ENCODE results near the gene NPTX1. TPM values are rescaled to one million over a fixed set of nuclear protein-coding genes. Genes with fewer than 3 reads are reported as not detected.

NPTX1 gene
- total and polyA plus RNA-seq, 2 of the 13 experiments (the other 11 are each of a cell fraction or from before 2014, with no cell fraction given): 0.01 TPM; not detected in 1

- H2AFZ ChIP-seq (ENCODE audit: low read length): no peak overlapping the region
- no peak overlapping the region for H3K9ac ChIP-seq (ENCODE audit: insufficient read depth, low read depth, low read length)
- CTCF ChIA-PET (ENCODE audit: low intra/inter-chr PET ratio, low total read pairs): no interaction called here
- DNase-seq (ENCODE audit: low spot score): no peak
- no peak for ATAC-seq
- no peak overlapping the region for H3K4me2 ChIP-seq (ENCODE audit: low read depth, low read length)
- TF ChIP-seq EED (CRISPR knock-in tag; IDR thresholded peaks at IDR 0.05): 0 out of 2 replicates have a peak, but pooled peaks have one; percentile 8
- TF ChIP-seq ZNF263 (CRISPR knock-in tag; IDR thresholded peaks at IDR 0.05): 0 out of 2 replicates have a peak, but pooled peaks have one; percentile 18
- TF ChIP-seq CHCHD3 (CRISPR knock-in tag; IDR thresholded peaks at IDR 0.05): no peak
- TF ChIP-seq TIGD3 (CRISPR knock-in tag; IDR thresholded peaks at IDR 0.05; ENCODE audit: borderline replicate concordance): no peak
- WGBS (ENCODE audit: low lambda C conversion rate): 37% methylated on average over 8 of the region's 8 CpGs
- peaks cover 18% of the 10 kb centered on the region; the same call in 1 of the 2 replicates for H4K20me1 ChIP-seq (ENCODE audit: insufficient read depth, low read length)
- no peak for FAIRE-seq
- no peaks in the 10 kb centered on the region for H3K9me3 ChIP-seq (ENCODE audit: low read length)
- no TSS peak for BruUV-seq (replicated peaks)
- no peak overlapping the region for H3K4me3 ChIP-seq (replicated peaks in 1 of 3; ENCODE audit: insufficient read depth in 1 of 3, low read depth in 2 of 3, low read length in 3 of 3)
- no peaks in the 10 kb centered on the region for H3K36me3 ChIP-seq (replicated peaks in 1 of 2; ENCODE audit: control insufficient read depth in 1 of 2, insufficient read depth in 2 of 2, low read length in 2 of 2)
- peaks cover 10% of the 10 kb centered on the region; the same call in 1 of the 2 replicates for H3K4me1 ChIP-seq (ENCODE audit: insufficient read depth, low read length)
- H3K27ac ChIP-seq (ENCODE audit: extremely low read length, insufficient read depth, low read length): no peak overlapping the region
- H3K79me2 ChIP-seq (ENCODE audit: insufficient read depth, low read length): no peaks in the 10 kb centered on the region
- peaks cover 57 to 98% of the 10 kb centered on the region in 2 experiments for H3K27me3 ChIP-seq (ENCODE audit: control insufficient read depth in 1 of 2, insufficient read depth in 2 of 2, low read length in 2 of 2)
- in situ Hi-C loops (cut with HindIII; ENCODE audit: extremely low pct_ligation_motif_present, low pct_unique_long_range_greater_than_20kb): no loop called here
- POLR2A ChIA-PET: interaction anchor here (2.0 kb wide), 1 partner anchor 17 kb away, joined by 10 read pairs; no protein-coding TSS in a partner anchor
- intact Hi-C loops (cut with micrococcal nuclease; ENCODE audit: unreplicated experiment): no loop called here
Observed at GRCh38 chr17:80471922-80472321, 4.5 kb downstream of the NPTX1 start.

- FAIRE-seq (no peak), ATAC-seq (no peak), DNase-seq (ENCODE audit: low spot score) (no peak)
- H4K20me1 ChIP-seq (ENCODE audit: insufficient read depth, low read length): peaks cover 18% of the 10 kb centered on the region; the same call in 1 of the 2 replicates
- intact Hi-C loops (cut with micrococcal nuclease; ENCODE audit: unreplicated experiment): no loop called here
- no peak overlapping the region for H3K9ac ChIP-seq (ENCODE audit: insufficient read depth, low read depth, low read length)
- peaks cover 56 to 99% of the 10 kb centered on the region in 2 experiments for H3K27me3 ChIP-seq (ENCODE audit: control insufficient read depth in 1 of 2, insufficient read depth in 2 of 2, low read length in 2 of 2)
- H2AFZ ChIP-seq (ENCODE audit: low read length): no peak overlapping the region
- 30% methylated on average over 18 of the region's 21 CpGs for WGBS (ENCODE audit: low lambda C conversion rate)
- POLR2A ChIA-PET: no interaction called here
- BruUV-seq (replicated peaks): no TSS peak
- no peak overlapping the region for H3K27ac ChIP-seq (ENCODE audit: extremely low read length, insufficient read depth, low read length)
- no peaks in the 10 kb centered on the region for H3K36me3 ChIP-seq (replicated peaks in 1 of 2; ENCODE audit: control insufficient read depth in 1 of 2, insufficient read depth in 2 of 2, low read length in 2 of 2)
- H3K4me2 ChIP-seq (ENCODE audit: low read depth, low read length): no peak overlapping the region
- no peak overlapping the region for H3K4me3 ChIP-seq (replicated peaks in 1 of 3; ENCODE audit: insufficient read depth in 1 of 3, low read depth in 2 of 3, low read length in 3 of 3)
- in situ Hi-C loops (cut with HindIII; ENCODE audit: extremely low pct_ligation_motif_present, low pct_unique_long_range_greater_than_20kb): no loop called here
- H3K4me1 ChIP-seq (ENCODE audit: insufficient read depth, low read length): peaks cover 5% of the 10 kb centered on the region; the same call in 1 of the 2 replicates
- no peaks in the 10 kb centered on the region for H3K9me3 ChIP-seq (ENCODE audit: low read length)
- no peaks in the 10 kb centered on the region for H3K79me2 ChIP-seq (ENCODE audit: insufficient read depth, low read length)
- CTCF ChIA-PET (ENCODE audit: low intra/inter-chr PET ratio, low total read pairs): no interaction called here
- TF ChIP-seq SOX13 (IDR thresholded peaks at IDR 0.05) (no peak), SOX13 (CRISPR knock-in tag; conservative IDR thresholded peaks at IDR 0.05 in 1 of 2, IDR thresholded peaks at IDR 0.05 in 1 of 2) (no peak), JARID2 (CRISPR knock-in tag; IDR thresholded peaks at IDR 0.05; ENCODE audit: insufficient replicate concordance) (no peak), ZKSCAN8 (CRISPR knock-in tag; IDR thresholded peaks at IDR 0.05; ENCODE audit: borderline replicate concordance) (no peak), DMAP1 (CRISPR knock-in tag; IDR thresholded peaks at IDR 0.05) (no peak), ZNF260 (CRISPR knock-in tag; IDR thresholded peaks at IDR 0.05; ENCODE audit: borderline replicate concordance, low read depth) (no peak), TMF1 (CRISPR knock-in tag; IDR thresholded peaks at IDR 0.05; ENCODE audit: low read depth) (no peak)
Observed at GRCh38 chr17:80470603-80471002, 5.8 kb downstream of the NPTX1 start.
